HG02981 (cell line): ENCODE results near the gene RTP3.

ENCODE experiments used
- ATAC-seq: cut with Tn5 transposase; IDR thresholded peaks from one replicate; pipeline ENCODE4 v1.9.1; 2021; ENCODE audit warnings: mild to moderate bottlenecking, moderate library complexity; ENCODE audit not compliant: unreplicated experiment

Gene RTP3

DNA sequence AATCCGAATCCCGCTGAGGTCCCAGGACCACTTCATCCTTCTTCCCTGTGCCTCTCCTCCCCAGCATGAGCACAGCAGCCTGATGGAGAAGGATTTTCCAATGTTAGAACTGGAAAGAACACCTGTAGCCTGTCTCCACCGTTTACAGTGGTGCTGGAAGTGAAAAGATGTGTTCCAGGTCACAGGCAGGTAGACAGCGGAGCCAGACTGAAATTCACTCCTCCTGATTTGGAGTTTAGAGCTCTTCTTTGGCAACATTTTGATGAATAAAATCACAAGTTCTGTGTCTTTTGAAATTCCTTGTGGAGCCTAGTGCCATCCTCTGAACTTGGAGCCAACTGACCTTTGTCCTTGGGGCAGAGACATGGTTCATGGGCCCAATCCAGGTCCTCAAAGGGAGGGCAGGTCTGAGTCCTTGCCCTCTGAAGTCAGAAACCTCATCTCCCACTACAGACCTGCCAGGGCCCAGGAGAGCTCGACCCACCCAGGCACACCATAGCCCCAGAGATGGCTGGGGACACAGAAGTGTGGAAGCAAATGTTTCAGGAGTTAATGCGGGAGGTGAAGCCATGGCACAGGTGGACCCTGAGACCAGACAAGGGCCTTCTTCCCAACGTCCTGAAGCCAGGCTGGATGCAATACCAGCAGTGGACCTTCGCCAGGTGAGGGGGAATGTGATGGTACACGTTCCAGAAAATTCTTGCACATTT, at the start of gene RTP3:
TSS of gene RTP3 (plus strand) at position 421 of the 710 bp plus-strand sequence. CDS start at position 508, 87 bp downstream.
- ATAC-seq = no peak

DNA sequence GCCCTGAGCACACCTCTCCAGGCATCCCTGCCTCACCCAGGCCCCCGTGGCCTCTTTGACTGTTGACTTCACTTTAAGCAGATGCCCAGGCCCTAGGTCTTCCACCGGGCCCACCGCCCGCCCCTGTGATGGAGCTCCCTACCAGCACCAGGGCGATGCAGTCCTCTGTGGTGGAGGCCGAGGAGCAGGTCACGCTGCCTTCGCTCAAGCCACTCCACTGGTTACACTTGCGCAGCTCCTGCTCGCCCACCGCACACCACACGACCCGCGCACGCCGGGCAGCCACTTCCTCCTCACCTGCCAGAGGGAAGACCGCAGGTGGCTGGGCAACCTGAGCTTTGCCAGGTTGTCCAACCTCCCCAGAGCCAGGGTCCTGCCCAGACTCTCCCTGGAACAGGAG, 49.1 kb upstream of the RTP3 start:
- no peak for ATAC-seq

DNA sequence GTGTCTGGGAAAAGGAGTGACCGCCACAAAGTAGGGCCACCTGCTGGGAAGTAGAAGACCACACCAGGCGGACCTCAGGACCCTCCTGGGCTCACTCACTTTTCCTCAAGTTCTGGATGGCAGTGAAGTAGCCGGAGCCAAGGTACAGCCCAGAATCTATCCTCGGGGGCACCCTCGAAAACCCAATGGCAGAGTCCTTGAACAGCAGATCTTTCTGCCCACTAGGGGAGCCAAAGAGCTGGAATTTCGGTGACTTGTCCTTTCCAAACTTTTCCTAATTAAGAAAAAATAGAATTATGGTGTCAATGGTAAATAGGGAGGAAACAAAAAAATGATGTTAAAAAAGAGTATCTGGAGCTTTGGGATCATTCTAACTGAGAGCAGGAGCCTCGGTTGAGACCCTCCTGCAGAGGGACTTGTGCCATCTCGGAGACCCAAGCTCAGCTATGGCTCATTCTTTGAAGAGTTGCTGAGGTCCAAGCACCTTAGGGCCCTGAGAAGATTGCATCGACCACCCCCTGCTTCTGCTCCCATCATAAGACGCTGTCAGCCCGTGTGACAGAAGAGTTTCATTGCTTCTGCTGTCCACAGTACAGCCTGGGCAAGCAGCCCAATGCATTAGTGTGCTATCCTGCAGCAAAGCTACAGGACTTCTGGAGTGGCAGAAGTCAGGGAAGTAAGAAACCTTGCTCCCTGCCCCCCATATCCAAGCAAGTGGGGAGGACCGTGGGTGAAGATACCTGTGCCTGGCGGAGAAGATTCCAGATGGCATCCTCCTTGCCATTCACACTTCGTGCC, 47.8 kb upstream of the RTP3 start:
- no peak for ATAC-seq

DNA sequence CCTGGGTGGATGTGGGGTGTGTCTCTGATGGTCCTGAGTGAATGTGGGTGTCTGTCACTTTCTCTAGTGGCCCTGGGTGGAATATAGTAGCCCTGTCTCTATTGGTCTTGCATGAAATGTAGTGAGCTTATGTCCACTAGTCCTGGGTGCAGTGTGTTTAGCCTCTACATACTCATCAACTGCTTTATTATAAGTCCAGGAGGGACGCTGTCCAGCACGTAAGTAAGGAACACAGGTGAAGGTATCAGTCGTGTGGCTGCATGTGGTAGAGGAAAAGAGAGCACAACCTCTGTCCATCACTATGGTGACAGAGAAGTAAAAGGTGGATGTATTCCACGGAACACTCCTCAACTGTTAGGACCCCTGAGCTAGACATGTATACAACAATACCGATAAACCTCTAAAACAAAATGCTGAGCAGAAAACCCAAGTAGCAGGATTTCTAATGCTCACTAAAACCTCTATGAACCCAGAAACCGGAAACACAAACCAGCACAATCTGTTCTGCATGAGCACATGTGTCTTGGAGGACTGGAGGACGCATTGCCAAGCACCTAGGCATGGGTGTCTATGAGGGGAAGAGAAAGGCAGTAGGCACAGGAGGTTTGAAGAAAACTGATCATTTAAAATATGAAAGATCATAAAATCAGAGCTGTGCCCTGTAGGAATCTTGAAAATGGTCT, 44.1 kb upstream of the RTP3 start:
- no peak for ATAC-seq

DNA sequence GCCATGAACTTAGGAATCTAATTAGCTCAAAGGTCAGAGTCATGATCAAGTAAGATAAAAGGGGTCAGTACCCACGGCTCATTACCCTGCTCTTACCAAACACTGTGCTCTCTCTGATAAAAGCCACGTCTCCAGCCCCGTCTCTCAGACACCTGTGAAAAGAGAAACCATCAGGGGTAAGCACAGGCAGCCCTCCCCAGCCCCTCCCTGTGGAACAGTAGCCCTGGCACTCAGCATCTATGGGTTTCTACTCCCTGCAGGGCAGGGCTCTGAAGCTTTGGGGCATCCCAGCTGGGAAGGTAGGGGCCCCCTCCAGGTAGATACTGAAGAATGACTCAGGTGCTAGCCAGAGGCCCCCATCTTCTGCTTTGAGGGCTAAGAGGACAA, 43.6 kb upstream of the RTP3 start:
- no peak for ATAC-seq

DNA sequence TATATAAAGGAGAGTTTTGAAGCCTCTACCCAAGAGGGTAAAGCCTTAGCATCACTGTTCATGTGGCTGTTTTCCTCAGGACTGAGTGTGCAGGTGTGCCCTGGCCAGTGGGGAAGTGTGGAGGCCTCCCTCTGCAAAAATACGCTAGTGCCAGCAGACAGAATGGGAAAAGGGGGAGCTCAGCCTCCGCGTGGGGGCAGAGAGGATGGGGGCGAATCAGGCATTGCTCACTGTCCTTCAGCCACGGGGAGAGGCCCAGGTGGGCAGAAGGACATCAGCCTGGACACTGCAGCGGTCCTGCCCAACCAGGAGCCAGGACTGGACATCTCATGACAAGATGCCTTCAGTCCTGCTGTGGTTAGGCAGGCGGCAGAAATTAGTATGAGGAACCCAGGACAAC, 43.2 kb upstream of the RTP3 start:
- no peak for ATAC-seq

DNA sequence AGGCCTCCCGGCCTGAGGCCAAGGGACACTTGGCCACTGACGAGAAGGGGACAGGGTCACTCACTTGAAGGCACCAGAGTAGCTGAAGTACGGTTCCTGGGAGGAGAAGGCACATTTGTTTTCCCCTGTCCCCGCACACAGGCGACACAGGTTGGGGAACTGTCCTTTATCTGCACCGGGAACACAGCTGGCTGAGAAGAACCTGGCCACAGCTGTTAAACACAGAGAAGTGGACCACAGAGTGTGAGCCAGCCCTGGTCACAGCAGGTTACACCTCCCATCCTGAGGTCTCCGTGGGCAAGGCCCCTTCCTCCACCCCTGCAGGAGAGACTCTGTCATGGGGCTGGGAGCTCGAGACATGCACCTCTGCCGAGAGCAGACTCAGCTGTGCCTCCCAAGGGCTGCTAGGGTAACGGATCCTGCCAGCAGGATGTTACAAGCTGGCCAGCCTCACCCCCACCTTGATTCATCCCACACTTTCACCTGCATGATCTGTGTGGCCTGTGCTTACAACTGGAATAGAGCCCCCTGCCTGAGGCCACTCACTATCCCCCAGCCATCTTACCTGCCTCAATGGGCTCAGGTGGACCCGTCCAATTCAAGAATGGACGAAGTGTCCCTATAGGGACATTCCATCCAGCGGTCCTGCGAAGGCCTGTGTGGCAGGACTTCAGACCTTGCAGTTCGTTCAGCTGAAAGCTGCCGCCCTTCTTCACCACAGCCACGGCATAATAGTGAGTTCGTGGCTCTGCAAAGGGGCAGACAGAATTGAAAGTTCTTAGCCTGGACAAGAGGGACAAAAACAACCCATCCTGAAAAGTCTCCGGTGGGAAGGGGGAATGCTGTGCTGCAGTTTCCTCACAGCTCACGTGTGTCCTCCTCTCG, 42.3 kb upstream of the RTP3 start:
- no peak for ATAC-seq

DNA sequence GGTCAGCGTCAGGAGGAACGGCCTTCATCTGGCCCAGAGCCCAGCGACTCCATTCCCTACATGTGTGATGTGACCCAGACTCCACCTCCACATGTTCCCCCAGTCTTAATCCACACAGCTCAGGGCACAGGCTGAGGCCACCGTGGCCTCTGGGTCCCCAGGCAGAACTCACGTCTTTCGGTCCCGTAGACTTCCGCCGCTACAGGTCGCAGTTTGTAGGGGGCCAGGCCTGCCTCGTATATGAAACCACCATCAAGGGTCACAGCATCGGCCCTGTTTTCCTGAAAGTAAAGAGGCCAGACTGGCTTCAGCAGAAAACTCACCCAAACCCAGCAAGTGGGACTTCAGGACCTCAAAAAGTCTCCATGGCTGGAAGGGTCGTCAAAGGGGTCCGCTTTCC, 41.7 kb upstream of the RTP3 start:
- ATAC-seq = no peak

DNA sequence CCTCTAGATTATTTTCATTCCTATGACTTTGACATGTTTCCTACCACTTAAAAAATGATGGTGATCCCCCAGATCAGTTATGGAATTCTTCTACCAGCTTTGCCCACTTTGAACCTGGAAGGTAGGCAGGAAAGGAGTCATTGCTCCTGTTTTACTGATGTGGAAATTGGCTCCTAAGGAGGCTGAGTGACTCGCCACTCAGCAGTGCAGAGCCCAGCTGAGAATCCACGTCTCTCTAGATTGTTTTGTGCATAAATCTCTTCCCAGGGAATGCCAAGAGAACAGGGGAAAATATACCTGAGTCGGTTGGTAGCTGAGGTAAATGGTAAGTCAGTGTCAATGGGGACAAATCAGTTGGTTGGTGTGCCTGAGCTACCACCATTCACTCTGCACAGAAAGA, 37.7 kb upstream of the RTP3 start:
- no peak for ATAC-seq

DNA sequence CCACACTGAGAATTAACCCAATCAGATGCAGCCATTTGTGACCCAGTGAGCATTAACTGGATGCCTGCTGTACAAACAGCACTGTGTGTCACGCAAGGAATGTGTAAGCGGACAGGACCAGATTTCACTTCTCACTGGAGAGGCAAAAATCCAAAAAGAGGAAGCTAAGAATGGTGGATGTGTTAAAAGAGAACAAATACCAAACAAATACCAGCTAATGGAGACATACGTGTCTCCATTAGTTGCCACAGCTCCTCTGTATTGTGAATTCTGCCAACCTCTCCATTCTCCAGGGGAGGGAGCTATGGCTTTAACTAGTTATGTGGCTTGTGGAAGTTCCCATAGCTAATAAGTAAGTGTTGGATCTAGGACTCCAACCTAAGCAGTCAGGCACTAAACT, 35.7 kb upstream of the RTP3 start:
- no peak for ATAC-seq

DNA sequence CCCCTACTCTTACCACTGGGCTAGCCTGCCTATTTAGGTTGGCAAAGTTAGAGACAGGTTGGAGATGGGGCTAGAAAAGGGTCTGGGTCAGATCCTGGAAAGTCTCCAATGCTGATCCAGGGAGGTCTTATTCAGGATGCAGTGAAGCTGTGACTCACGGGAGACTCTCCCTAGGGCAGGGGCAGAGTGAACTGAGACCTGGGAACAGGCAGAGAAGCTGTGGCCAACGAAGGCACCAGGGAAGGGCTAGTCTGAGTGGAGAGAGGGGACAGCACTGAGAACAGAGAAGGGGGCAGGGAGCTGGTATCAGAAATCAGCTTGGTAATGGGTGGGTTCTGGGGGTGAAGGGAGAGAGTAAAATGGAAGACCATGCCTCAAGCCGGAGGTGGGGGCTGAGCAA, 35.3 kb upstream of the RTP3 start:
- no peak for ATAC-seq

DNA sequence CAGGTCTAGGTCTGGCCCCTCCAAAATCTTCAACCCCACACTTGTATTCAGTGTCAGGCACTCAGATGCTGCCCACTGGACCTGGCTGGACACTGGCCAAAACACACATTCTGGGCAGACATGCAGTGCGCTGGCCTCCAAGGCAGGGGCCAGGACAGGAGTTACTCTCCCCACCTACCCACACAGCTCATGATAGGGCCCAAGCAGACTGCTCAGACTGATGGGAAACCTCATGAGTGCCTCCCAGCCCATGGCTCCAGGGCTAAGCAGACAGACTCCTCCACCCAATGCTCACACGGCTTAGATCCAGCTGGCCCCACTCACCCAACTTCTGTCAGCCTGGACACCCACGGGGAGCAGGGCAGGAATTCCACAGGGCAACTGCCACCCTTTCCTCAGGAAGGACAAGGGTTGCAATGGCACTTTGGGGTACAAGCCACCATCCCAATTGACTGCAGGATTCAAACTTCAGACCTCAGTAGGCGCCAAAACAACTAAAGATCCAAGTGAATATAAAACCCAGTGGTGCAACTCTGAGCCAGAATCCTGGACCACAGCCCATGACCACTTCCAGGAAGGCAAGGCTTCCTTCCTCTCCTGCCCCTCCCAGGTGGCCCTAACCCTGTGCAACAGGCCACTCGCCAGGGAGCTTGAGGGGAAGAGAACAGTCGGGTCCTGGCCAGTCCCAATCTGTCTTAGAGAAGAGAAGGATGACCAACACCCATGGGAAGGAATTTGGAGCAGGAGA, 34.5 kb upstream of the RTP3 start:
- no peak for ATAC-seq

DNA sequence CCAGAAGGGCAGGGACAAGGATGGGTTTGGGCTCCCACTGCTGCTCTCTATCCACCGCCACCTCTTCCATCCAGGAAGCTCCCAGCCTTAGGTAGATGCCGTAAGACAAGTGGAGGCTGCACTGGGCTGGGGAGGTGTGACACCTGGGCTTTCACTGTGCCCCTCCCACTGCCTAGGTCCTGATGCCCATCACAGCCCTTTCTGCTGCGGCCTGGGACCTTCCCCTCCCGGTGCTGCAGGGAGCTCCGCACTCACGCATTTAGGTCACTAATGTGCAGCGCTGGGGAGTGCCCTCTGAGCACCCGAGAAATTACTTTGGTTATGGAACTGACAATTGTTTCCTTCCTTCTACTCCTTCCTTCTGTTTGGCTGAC, 33.9 kb upstream of the RTP3 start:
- ATAC-seq = no peak

DNA sequence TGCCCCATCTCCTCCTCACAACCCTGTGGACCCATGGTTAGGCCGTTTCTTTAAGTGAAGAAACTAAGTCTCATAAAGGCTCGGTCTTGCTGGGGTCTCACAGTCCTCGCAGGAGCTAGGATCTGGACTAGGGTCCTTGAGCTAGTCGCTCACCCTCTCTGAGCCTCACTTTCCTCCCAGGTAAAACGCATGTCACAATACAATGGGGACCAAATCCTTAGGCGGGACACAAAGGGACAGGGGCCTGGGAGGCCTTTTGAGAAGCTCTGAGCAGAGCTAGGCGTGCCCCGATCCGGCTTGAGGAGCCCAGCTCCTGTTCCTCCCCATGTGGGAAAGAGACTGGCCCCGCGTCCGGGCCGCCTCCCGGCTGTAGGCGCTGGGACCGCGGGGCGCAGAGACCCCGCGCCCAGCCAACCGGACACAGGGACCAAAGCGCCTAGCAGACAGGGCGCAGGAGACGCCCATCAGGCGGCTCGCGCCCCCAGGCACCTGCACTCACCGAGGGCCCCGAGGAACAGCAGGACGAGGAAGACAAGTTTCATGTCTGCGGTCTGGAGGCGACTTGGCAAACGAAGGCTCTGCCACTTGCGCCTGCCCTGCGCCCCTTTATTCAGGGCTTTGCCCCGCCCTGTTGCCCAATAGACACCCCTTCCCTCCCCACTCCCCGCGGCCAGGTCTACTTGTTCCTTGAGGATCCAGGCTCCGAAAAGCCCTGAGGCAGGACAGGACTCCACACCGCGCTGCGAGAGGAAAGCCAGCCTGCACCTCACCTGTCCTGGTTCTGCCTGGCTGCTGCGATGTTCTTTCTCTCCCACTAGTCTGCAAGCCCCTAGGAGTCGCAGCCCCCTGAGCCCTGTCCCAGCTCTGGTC, 33.2 kb upstream of the RTP3 start, which contains the start of gene LTF:
TSS of gene LTF (minus strand) at position 580 of the 870 bp plus-strand sequence. CDS start at position 542, 38 bp downstream.
- no peak for ATAC-seq

DNA sequence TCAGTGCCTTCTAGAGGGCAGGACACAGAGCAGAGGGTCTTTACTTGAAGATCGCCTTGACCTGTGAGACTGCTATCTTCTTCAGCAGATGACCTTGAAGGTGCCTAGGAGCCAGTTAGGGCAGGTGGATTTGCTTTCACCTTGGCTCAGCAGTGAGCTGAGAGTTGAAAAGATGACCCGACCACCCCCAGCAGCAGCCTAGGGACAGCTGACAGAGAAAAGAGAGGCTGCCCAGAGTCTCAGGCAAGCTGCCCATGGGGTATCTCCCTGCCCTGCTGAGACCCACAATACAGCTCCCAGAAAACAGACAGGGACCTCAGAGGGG, 32.6 kb upstream of the RTP3 start:
- ATAC-seq = no peak

DNA sequence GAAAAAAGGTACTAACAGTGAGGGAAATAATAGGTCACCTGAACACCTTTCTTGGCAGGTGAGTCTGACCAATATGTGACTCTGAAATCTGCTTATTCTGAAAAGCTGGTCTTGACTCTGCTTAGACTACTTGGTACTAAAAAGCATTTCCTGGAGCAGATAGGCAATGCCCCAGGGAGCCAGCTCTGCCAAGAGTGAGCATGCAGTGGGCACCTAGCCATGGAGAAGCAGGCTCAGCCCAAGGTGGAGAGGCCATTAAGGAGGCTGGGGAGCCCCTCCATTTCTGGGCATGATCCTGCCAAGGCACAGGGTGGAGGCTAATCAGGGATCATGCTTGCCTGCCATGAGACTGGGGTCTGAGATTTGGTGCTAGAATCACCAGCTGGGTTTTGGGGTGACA, 31.5 kb upstream of the RTP3 start:
- no peak for ATAC-seq

DNA sequence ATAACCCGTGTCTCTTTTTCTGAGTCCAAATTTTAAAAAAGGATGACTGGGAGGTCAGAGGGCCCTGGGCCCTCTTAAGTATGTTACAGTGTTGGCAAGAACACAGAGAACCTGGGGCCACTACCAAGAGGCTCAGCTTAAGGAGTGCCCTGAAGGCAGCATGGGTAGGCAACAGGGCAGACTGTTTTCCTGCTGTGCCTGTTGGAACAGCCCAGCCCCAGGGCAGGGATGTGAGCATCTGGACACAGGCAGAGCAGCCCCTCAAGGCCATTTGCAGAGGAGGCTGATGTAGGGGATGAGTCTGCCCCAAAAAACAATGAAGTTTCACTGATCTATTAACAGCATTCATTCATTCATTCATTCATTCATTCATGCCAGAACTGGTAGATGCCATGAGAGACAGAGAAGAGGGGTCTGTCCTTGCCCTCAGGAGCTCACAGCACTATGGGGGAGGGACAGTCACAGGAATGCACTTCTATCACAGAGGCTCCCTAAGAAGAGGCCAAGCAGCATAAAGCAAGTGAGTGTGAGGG, 30.8 kb upstream of the RTP3 start:
- no peak for ATAC-seq

DNA sequence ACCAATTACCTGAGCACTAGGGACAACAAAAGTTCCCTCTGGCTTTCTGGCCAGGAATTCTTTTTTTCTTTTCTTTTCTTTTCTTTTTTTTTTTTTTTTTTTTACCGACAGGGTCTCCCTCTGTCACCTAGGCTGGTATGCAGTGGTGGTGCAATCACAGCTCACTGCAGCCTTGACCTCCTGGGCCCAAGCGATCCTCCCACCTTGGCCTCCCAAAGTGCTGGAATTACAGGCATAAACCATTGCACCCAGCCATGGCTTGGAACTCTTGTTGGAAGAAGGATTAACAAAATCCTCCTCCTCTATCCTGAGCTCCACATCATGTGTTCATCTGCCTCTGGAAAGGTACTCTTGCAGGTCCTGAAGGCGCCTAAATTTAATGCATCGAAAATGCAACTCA, 30.2 kb upstream of the RTP3 start:
- no peak for ATAC-seq
